COLO668 (cell line): ENCODE measurements around the gene KCNJ6.
"Not testable (repeated sequence)": the region's sequence is repeated elsewhere in the genome, so short reads cannot be mapped to it uniquely, and the experiment has no call there.

Experiments
- DNase-seq: peaks from one replicate; lab custom pipeline; 2025; ENCODE audit not compliant: unreplicated experiment; lab: John Stamatoyannopoulos, UW

Gene KCNJ6

DNA sequence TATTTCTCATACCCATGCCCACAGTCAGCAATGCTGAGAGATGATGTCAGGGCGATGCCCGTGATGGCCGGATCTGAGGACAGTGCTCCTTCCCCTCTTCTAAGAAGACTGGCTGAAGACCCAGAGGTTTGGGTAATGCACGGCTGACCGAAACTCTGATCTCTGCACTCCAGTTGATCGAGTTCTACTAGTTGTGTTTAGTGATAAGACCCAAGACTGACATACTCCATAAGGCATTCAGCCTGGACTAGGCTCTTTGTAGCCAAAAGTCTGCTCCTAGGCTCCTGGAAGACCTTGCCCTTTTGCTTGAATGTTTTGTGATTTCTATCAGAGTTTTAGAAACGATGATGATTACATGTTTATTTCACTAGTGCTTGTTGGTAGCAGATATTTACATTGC, 298.2 kb downstream of the KCNJ6 start:
- DNase-seq, result no peak

DNA sequence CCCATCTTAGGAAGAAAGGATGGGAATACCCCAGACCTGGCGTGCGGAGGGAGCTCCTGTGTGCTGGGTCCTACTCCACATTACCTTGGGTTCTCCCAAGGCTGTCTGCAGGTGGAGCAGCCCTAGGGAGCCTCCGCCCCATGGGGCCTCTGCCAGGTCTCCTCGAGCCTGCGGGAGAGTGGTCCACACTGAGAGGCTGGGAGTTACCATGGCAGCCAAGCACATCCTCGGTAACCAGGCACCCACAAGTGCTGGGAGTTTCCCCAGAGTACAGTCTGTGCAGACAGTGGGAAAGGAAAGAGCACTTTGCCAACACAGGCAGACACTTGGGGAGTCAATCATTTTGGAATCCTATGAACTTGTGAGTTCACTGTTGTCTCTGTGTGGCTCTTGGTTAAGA, 300.3 kb downstream of the KCNJ6 start:
- DNase-seq, result no peak

DNA sequence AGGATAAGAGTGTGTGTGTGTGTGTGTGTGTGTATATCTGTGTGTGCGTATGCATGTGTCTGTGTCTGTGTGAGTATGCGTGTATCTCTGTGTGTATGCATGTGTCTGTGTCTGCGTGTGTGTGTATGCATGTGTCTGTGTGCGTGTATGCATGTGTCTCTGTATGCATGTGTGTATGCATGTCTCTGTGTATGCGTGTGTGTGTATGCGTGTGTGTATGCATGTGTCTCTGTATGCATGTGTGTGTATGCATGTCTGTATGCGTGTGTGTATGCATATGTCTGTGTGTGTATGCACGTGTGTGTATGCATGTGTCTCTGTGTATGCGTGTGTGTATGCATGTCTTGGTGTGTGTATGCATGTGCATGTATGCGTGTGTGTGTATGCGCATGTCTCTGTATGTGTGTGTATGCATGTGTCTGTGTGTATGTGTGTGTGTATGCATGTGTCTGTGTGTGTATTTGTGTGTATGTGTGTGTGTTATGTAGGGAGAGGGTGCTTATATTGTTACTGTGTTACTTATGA, 301.8 kb downstream of the KCNJ6 start:
- no peak for DNase-seq

DNA sequence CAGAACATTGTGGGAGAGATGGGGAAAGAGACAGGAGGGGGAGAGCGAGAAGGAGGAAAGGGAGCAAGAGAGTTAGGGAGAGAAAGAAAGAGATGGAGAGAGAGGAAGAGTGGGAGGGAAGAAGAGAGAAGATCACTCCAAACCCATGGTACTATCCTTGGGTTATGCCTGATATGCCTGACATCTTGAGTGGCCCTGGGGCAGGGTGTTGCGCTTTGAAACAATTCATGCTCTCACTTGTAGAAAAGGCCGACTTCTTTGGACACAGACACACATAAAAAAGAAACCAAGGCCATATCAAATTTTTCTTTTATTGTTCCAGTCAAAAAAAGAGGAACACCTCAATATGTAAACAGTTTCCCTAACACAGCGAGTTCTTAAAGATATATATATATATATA, 309.2 kb downstream of the KCNJ6 start:
- DNase-seq, result no peak

DNA sequence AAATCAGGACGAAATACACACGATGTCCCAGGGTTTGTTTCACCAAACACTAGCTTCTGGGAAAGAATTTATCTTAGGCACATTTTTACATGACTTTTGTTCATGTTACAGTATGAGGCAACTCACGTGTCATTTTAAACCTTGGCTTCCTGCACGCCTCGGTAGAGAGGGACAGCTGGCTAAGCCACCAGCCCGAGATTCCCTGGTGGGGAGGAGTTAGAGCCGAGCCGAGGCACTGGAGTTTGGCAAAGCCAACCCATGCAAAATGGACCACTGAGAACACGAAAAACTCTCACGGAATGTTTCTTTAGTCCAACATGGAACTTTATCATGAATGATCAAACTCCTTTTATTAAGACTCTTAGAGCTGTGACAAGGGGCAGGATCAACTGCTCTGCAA, 309.7 kb downstream of the KCNJ6 start:
- no peak for DNase-seq

DNA sequence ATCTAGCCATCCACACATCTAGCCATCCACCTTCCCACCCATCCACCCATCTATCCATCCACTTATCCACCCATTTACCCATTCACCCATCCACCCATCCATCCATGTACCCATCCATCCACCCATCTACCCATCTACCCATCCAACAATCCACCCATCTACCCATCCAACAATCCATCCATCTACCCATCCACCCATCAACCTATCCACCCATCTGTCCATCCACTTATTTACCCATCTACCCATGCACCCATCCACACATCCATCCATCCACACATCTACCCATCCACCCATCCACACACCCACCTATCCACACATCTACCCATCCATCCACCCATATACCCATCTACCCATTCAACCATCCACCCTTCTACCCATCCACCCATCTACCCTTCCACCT, 311.3 kb downstream of the KCNJ6 start:
- DNase-seq, result no peak

DNA sequence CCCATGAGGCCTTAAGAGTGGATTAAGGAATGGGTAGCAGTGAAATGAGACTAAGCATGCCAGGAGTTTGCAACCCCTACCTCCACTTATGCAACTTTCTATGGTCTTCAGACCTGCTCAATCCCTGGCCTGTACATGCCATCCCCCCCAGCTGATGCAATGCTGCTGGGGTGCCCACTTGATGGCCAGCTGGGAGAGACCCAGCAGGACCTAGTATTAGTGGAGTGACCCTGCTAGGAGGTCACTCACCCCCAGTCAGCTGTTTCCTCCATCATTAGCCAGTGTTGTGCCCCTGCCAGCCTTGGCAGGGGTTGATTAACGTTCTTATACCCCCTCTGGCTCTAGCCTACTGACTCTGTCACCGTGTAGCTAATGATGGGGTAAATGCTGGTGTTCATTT, 313.1 kb downstream of the KCNJ6 start:
- DNase-seq, result no peak

DNA sequence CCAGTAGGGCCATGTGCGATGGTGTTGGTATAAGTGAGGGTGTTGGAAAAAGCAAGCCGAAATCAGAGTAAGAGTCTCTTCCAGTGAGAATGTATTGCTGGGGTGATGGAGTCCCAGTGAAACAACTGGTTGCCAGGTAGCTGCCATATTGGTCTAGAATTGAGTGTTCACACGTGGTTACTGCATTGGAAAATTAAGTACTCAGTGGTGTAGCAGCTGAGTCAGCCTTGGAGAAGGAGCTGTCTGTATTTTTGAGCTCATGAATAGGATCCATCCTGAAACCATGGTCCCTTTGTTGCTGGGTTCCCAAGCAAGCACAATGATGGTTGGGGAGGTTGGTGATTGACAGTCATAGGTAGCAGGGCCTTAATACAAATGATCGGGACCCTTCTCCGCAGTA, 314.3 kb downstream of the KCNJ6 start:
- DNase-seq, result no peak

DNA sequence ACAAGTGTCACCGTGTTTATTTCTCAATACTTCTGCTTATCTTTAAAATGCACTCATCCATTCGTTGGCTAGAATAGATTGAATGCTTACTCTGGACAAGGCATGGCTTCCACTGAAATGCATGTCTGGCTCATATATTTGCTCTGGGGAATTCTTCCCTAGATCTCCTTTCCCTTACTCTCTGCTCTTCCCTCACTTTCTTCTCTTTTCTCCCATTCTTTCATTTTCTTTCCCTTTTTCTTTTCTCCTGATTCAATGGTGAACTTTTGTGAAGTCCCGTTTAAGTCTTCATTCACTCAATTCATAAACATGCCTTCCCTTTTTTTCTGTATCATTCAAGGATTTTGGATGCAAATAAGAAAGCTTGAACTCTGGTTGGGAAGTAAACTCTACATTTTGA, 315.2 kb downstream of the KCNJ6 start:
- no peak for DNase-seq

DNA sequence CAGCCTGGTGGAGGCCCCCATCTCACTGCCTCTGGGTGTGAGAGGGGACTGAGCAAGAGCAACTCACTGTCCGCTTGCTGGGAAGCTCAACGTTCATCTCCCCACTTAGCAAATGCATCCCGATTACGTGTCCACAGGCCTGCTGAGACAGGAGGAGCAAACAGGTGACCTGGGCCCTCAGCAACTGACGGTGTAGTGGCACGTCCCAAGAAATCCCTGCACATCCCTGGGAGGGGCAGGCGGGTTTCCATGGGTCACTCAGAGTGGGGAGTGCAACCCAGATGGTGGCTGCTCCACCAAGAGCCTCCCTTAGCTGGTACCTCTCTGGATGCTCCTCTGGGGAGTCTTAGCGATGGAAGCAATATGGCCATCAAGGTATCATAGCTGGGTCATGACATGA, 320.3 kb downstream of the KCNJ6 start:
- DNase-seq, result no peak

DNA sequence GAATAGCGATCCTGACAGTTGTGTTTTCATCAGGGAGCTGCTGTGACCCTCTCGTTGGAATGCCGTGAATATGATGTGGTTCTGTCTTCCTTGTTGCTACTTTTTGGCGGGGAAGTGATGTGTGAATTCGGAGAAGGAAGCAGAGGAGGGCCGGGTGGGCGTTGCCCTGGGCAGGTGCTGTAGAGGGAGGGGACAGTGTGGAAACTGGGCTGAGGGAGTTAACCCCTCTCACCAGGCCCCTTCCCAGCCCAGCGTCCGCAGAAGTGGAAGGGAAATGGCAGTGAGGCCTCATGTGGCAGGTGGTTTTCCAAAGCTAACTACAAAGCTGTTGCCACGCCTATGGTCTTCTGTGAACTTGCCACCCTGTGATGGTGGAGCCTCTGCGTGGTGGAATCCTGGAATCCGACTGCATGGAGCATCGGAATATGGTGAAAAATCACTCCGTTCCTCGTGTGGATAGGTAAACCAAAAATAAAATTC, 321.7 kb downstream of the KCNJ6 start:
- no peak for DNase-seq

DNA sequence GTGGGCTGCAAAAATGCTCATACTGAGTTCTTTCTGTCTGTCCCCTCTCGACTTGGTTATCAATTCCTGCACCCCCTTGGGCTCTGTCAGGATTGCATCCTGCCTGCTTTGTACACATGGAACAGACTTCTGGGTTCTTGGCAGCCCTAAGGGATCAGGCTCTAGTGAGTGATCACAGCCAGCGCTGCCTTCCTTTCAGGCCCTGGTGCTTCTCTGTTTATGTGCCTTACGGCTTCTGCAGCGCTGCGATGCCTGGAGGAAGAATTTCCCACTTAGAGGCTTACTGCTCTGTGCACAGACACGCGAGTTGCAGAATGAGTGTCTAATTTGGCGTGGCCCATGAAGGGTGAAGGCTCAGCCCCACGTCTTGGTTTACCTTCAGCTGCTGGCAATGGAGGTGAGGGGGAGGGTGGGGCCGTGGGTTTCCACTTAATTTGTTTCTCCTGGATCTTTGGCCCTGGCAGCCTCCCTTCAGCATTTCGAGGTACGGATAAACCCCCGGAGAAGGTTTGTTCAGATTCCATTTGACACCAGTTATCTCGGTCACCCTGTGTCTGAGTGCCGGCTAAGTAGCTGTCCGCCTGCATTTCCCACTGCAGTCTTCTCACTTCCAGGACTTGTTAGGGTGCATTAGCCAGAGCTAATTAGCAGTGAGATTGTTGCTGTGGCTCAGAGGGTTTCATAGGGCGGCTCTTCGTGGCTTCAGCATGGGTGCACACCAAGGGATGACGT, 322.4 kb downstream of the KCNJ6 start:
- DNase-seq, result no peak

DNA sequence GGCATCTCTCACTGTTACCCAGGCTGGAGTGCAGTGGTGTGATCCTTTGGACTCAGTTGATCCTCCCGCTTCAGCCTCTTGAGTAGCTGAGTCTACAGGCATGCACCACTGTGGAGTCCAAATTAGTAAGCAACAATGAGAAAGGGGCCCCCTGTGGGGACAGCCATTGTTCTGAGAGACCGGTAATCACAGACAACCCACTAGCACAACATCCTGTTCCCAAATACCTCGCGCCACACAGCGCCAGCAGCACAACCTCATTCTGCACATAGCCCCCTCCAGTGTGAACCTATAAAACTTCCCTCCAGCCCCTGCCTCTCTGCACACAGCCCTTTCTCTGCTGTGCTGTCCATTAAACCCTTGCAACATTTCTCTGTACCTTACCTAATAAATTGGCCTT, 323.2 kb downstream of the KCNJ6 start:
- DNase-seq, result no peak

DNA sequence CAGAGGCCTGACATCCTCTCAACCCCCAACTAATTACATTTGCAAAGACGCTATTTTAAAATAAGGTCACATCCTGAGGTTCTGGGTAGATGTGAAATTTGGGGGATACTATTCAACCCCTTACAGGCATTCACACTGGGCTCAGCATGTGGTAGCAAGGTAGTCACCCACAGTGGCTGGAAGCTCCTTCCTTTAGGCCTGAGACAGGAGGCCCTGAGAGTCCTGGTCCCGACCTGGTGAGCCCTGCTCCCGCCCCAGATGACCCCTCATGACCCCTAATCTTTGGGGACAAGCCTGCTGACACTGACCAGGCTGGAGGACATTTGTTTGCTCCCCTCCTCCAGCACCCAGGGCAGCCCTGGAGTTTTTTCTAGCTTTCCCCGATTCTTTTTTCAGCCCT, 323.8 kb downstream of the KCNJ6 start:
- no peak for DNase-seq

DNA sequence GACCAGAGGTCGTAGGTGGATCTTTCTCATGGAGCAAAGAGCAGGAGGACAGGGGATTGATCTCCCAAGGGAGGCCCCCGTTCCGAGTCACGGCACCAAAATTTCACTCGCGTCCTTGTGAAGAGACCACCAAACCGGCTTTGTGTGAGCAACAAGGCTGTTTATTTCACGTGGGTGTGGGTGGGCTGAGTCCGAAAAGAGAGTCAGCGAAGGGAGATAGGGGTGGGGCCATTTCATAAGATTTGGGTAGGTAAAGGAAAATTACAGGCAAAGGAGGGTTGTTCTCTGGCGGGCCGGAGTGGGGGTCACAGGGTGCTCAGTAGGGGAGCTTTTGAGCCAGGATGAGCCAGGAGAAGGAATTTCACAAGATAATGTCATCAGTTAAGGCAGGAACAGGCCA, 324.3 kb downstream of the KCNJ6 start:
- DNase-seq, result not testable (repeated sequence)

DNA sequence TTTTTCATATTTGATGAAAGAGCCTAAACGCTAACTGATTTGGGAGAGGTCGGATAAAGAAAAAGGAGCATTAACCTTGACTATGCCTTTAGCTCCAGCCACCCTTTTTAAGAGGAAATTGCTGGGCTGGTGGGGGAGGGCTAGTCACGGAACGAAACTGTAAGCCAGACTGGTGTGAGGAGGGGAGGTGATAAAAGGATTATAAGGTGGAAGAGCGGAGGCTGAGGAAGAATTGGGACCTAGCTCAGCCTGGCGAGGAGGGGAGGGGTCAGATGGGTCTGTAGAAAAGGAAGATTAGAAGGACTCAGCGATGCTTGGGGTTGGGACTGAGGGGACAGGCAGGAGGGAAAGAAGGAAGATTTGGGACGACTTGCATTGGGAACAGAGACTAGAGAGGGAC, 325.4 kb downstream of the KCNJ6 start:
- not testable (repeated sequence) for DNase-seq

DNA sequence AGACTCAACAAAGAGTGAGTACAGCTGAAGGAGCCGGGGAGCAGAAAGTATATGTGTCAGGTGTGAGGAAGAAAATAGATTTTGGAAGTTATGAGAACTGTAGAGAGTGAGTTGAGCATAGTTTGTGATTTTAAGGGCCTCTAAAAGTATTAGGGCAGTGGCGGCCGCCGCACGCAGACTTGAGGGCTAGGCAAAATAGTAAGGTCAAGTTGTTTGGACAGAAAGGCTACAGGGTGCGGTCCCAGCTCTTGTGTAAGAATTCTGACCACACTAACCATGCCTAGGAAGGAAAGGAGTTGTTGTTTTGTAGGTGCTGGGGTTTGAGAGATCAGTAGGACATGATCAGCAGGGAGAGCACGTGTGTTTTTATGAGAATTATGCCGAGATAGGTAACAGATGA, 327.6 kb downstream of the KCNJ6 start:
- DNase-seq, result not testable (repeated sequence)

DNA sequence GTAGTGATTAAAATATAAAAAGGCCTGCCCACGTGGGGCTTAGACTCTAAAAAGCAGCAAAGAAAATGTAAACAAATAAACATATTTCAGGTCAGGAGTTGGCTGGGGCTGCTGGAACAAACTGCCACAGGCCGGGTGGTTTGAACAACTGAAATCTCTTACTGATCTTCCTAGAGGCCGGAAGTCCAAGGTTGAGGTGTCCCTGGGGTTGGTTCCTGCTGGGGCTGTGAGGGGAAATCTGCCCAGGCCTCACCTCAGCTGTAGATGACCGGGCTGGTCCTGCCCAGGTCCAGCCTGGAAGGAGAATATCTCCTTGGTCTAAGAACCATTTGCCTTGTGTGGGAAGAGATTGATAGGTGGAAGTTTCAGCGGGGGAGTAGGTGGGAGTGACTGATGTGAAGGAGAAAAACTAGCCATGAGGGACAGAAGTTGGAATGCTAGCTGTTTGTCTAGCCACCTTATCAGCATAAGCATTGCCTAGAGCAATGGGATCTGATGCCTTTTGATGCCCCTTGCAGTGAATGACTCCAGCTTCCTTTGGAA, 328.6 kb downstream of the KCNJ6 start:
- no peak for DNase-seq

DNA sequence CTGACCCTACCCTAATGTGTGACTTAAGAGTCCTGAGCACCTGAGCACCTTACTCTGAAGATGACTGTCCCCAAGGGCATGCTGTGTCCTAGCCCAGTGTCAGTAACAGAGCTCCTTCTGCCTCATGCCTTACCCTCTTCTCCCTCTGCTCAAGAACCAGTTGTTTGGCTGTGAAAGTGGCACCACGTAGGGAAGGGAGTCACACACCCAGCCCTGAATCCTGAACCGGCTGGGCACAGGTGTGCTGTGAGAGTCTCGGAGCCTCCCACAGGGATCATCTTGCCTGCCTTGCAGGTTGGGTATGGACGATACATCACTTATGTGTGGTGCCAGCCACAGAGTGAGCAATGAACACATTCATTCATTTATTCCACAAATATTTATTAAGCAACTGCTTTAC, 329.1 kb downstream of the KCNJ6 start:
- DNase-seq, result no peak

DNA sequence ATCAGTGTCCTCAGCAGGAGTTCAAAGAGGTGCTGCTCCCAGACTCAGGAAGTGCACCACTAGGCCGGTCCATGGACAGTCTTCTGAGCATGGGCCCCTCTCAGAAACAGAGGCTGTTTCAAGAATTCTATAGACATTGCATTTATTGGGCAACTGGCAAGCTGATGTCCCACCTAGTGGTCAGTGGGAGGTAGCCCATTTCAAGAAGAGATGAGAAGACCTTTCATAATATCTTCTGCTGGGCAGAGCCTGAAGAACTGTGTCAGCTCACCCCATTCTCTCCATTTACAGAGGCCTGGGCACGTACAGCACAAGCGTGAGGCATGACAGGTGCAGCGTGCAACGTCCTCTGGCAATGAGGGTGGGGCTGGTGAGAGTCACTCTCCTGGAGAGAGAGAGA, 333.7 kb downstream of the KCNJ6 start:
- DNase-seq, result peak; percentile 17

DNA sequence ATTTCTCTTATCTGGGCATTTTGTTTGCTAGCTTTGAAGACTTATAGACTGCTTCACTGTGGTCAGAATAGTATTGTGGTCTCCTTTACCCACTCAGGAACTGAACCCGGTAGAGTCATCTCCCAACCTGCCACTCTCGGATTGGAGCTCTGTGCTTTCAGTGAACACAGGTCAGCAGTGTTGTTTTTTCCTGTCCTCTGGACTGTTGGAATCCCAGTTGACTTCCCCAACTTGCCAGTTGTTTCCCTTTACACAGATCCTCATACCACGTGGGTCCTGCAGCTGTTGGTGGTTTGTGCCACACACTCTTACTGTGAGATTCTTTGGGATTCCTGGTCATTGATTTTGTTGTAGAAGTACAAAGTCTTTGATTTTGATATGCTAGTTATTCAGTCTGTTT, 335.6 kb downstream of the KCNJ6 start:
- no peak for DNase-seq

DNA sequence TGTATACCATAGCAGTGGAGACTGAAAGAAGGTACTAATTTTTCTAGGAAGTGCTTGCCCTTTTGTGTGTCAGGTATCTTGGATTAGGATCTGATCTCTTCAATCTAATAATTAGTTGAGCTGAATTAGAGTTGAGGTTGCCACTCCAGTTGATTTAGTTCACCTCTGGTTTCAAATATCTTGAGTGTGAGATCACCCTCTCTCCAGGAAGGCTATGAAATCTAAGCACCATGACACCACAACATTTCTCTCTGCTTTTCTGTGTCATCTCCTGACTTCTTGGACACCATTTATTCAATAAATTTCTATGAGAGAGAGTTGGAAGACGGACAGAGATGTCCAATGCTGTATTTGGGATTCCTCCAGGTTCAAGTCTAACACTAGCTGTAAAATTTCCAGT, 336.9 kb downstream of the KCNJ6 start:
- DNase-seq, result no peak
